MM.1S (cell line): ENCODE measurements around the gene ATAD3C.
"Not testable (repeated sequence)": the region's sequence is repeated elsewhere in the genome, so short reads cannot be mapped to it uniquely, and the experiment has no call there.

ENCODE experiments used
- EZH2phosphoT487 ChIP-seq: fragments of 300-600 bp; sonication (generic); IDR thresholded peaks from 2 replicates; pipeline ENCODE4 v1.6.1; 2018; ENCODE audit warnings: antibody characterized with exemption, low read length
- TF ChIP-seq, protein P1 (sequence below): fragments of 300-600 bp; sonication (generic); IDR thresholded peaks from 2 replicates; pipeline ENCODE4 v1.5.1; 2016; ENCODE audit warnings: antibody characterized with exemption, low read length, mixed read lengths

DNA sequence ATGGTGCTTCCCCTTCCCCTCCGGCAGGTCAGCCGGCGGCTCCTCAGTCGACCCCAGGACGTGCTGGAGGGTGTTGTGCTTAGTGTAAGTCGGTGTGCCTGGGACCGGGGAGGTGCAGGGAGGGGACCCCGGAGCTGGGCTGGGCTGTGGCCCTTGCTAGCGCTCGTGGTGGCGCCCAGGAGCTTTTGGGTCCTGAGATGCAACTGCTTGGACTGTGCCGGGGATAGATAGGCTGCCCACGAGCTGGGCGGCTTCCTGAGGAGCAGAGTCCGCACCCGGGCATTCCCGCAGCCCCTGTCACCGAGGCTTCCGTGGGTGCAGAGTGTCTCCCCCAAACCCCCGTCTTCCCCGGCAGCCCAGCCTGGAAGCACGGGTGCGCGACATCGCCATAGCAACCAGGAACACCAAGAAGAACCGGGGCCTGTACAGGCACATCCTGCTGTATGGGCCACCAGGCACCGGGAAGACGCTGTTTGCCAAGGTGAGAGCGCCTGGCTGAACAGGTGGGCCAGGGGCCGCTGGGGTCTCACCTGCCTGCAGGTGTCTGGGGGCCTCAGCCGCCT lies 36.3 kb downstream of the ATAD3C start:
- TF ChIP-seq, protein P1, sequence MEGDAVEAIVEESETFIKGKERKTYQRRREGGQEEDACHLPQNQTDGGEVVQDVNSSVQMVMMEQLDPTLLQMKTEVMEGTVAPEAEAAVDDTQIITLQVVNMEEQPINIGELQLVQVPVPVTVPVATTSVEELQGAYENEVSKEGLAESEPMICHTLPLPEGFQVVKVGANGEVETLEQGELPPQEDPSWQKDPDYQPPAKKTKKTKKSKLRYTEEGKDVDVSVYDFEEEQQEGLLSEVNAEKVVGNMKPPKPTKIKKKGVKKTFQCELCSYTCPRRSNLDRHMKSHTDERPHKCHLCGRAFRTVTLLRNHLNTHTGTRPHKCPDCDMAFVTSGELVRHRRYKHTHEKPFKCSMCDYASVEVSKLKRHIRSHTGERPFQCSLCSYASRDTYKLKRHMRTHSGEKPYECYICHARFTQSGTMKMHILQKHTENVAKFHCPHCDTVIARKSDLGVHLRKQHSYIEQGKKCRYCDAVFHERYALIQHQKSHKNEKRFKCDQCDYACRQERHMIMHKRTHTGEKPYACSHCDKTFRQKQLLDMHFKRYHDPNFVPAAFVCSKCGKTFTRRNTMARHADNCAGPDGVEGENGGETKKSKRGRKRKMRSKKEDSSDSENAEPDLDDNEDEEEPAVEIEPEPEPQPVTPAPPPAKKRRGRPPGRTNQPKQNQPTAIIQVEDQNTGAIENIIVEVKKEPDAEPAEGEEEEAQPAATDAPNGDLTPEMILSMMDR = not testable (repeated sequence)
- TF ChIP-seq EZH2phosphoT487 = not testable (repeated sequence)
